Smooth muscle cell of the brain vasculature (primary cell): Measurements from ENCODE around the gene MYL10.

ENCODE experiments used
- DNase-seq: peaks from one replicate; pipeline ENCODE4 v3.0.0-alpha.2; 2012; ENCODE audit warnings: low read depth, low spot score

MYL10 gene

GRCh38 chr7:101629171-101629570, at the start of gene MYL10:
MYL10 (minus strand) TSS chr7:101629296; CDS start chr7:101629118, 178 bp downstream.
- DNase-seq, result no peak

- DNase-seq, result no peak
These were observed 49.6 kb upstream of the MYL10 start for GRCh38 chr7:101678658-101679057.

- no peak for DNase-seq
These were observed 48.8 kb upstream of the MYL10 start for GRCh38 chr7:101677797-101678479.

- DNase-seq, result no peak
These were observed 48.3 kb upstream of the MYL10 start for GRCh38 chr7:101677391-101677790.

GRCh38 chr7:101676956-101677355, 47.9 kb upstream of the MYL10 start:
- no peak for DNase-seq

- DNase-seq, result no peak
These were observed 47.0 kb upstream of the MYL10 start for GRCh38 chr7:101676062-101676598.

GRCh38 chr7:101674439-101674838, 45.3 kb upstream of the MYL10 start:
- no peak for DNase-seq

- no peak for DNase-seq
These were observed 44.9 kb upstream of the MYL10 start for GRCh38 chr7:101673951-101674350.

- DNase-seq, result no peak
These were observed 44.2 kb upstream of the MYL10 start for GRCh38 chr7:101673315-101673714.

GRCh38 chr7:101671371-101672356, 42.6 kb upstream of the MYL10 start:
- DNase-seq, result no peak

- no peak for DNase-seq
These were observed 40.2 kb upstream of the MYL10 start for GRCh38 chr7:101669307-101669706.

- DNase-seq, result no peak
These were observed 39.6 kb upstream of the MYL10 start for GRCh38 chr7:101668726-101669125.

GRCh38 chr7:101667920-101668319, 38.8 kb upstream of the MYL10 start:
- DNase-seq, result no peak

GRCh38 chr7:101667399-101667798, 38.3 kb upstream of the MYL10 start:
- DNase-seq, result no peak

GRCh38 chr7:101666741-101667140, 37.6 kb upstream of the MYL10 start:
- no peak for DNase-seq

- DNase-seq, result no peak
These were observed 37.2 kb upstream of the MYL10 start for GRCh38 chr7:101666293-101666692.

- no peak for DNase-seq
These were observed 35.9 kb upstream of the MYL10 start for GRCh38 chr7:101664893-101665471.

- no peak for DNase-seq
These were observed 35.3 kb upstream of the MYL10 start for GRCh38 chr7:101664436-101664835.

- no peak for DNase-seq
These were observed 34.7 kb upstream of the MYL10 start for GRCh38 chr7:101663747-101664146.

GRCh38 chr7:101662447-101662998, 33.4 kb upstream of the MYL10 start:
- no peak for DNase-seq

- DNase-seq, result no peak
These were observed 30.6 kb upstream of the MYL10 start for GRCh38 chr7:101659706-101660105.

- no peak for DNase-seq
These were observed 28.1 kb upstream of the MYL10 start for GRCh38 chr7:101657171-101657570.
